ENCODE measurements around the gene LRP6.

The LRP6 gene

GRCh38 chr12:12212769-12213168 is 54.1 kb downstream of the LRP6 start:
- TF ChIP-seq ZNF8 (CRISPR knock-in tag; IDR thresholded peaks at IDR 0.05) (no peak), POU6F1 (CRISPR knock-in tag; IDR thresholded peaks at IDR 0.05; ENCODE audit: borderline replicate concordance, low read depth) (no peak), ISL1 (CRISPR knock-in tag; IDR thresholded peaks at IDR 0.05) (no peak), ZFP30 (CRISPR knock-in tag; IDR thresholded peaks at IDR 0.05) (no peak), TSHZ2 (CRISPR knock-in tag; IDR thresholded peaks at IDR 0.05) (no peak), TOX (CRISPR knock-in tag; IDR thresholded peaks at IDR 0.05; ENCODE audit: borderline replicate concordance) (no peak), PPARA (CRISPR knock-in tag; IDR thresholded peaks at IDR 0.05; ENCODE audit: borderline replicate concordance) (no peak), ZFP3 (CRISPR knock-in tag; IDR thresholded peaks at IDR 0.05) (no peak), CSRNP3 (CRISPR knock-in tag; IDR thresholded peaks at IDR 0.05) (no peak), BACH2 (CRISPR knock-in tag; IDR thresholded peaks at IDR 0.05; ENCODE audit: borderline replicate concordance) (no peak), ZC3H10 (CRISPR knock-in tag; IDR thresholded peaks at IDR 0.05) (no peak), ZNF565 (CRISPR knock-in tag; conservative IDR thresholded peaks at IDR 0.05; ENCODE audit: low read depth) (no peak), PATZ1 (CRISPR knock-in tag; IDR thresholded peaks at IDR 0.05; ENCODE audit: borderline replicate concordance) (no peak), RARB (CRISPR knock-in tag; IDR thresholded peaks at IDR 0.05) (no peak), ESRRG (CRISPR knock-in tag; IDR thresholded peaks at IDR 0.05) (no peak), ZNF70 (CRISPR knock-in tag; IDR thresholded peaks at IDR 0.05) (no peak), CSDC2 (CRISPR knock-in tag; IDR thresholded peaks at IDR 0.05) (no peak), OSR1 (CRISPR knock-in tag; IDR thresholded peaks at IDR 0.05) (no peak), TCF4 (CRISPR knock-in tag; IDR thresholded peaks at IDR 0.05; ENCODE audit: borderline replicate concordance) (no peak)
- TF ChIP-seq, protein P1, sequence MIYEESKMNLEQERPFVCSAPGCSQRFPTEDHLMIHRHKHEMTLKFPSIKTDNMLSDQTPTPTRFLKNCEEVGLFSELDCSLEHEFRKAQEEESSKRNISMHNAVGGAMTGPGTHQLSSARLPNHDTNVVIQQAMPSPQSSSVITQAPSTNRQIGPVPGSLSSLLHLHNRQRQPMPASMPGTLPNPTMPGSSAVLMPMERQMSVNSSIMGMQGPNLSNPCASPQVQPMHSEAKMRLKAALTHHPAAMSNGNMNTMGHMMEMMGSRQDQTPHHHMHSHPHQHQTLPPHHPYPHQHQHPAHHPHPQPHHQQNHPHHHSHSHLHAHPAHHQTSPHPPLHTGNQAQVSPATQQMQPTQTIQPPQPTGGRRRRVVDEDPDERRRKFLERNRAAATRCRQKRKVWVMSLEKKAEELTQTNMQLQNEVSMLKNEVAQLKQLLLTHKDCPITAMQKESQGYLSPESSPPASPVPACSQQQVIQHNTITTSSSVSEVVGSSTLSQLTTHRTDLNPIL (CRISPR knock-in tag; IDR thresholded peaks at IDR 0.05; ENCODE audit: low read depth): no peak
- no peak for ATAC-seq

DNA sequence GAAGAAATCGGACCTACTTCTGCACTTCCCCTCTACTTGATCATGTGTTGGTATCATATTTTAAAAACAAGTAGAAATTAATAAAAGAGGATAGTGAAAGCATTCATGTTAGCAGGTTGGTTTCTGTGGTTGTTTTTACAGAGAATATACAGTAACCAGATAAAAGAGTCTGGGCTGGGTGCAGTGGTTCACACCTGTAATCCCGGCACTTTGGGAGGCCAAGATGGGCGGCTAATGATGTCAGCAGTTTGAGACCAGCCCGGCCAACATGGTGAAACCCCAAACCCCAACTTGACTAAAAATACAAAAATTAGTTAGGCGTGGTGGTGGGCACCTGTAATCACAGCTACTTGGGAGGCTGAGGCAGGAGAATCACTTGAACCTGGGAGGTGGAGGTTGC is 55.9 kb downstream of the LRP6 start:
- no peak for ATAC-seq
- TF ChIP-seq PATZ1 (CRISPR knock-in tag; IDR thresholded peaks at IDR 0.05; ENCODE audit: borderline replicate concordance) (no peak), BACH2 (CRISPR knock-in tag; IDR thresholded peaks at IDR 0.05; ENCODE audit: borderline replicate concordance) (no peak), ISL1 (CRISPR knock-in tag; IDR thresholded peaks at IDR 0.05) (no peak), TOX (CRISPR knock-in tag; IDR thresholded peaks at IDR 0.05; ENCODE audit: borderline replicate concordance) (no peak), TCF4 (CRISPR knock-in tag; IDR thresholded peaks at IDR 0.05; ENCODE audit: borderline replicate concordance) (no peak), POU6F1 (CRISPR knock-in tag; IDR thresholded peaks at IDR 0.05; ENCODE audit: borderline replicate concordance, low read depth) (no peak), ZFP30 (CRISPR knock-in tag; IDR thresholded peaks at IDR 0.05) (no peak), CSRNP3 (CRISPR knock-in tag; IDR thresholded peaks at IDR 0.05) (no peak), ESRRG (CRISPR knock-in tag; IDR thresholded peaks at IDR 0.05) (no peak), ZNF70 (CRISPR knock-in tag; IDR thresholded peaks at IDR 0.05) (no peak), RARB (CRISPR knock-in tag; IDR thresholded peaks at IDR 0.05) (no peak), ZNF565 (CRISPR knock-in tag; conservative IDR thresholded peaks at IDR 0.05; ENCODE audit: low read depth) (no peak), ARNTL (CRISPR knock-in tag; IDR thresholded peaks at IDR 0.05; ENCODE audit: borderline replicate concordance, low read depth) (no peak), OSR1 (CRISPR knock-in tag; IDR thresholded peaks at IDR 0.05) (no peak), GLIS3 (CRISPR knock-in tag; IDR thresholded peaks at IDR 0.05) (no peak)
- TF ChIP-seq, protein P1 (CRISPR knock-in tag; IDR thresholded peaks at IDR 0.05; ENCODE audit: low read depth): no peak

Data from SK-N-SH treated with all-trans-retinoic acid at 6 μM for 48 hours (cell line).